ENCODE data around the gene MDN1.

MDN1 gene

GRCh38 chr6:89688328-89688727, 131.3 kb downstream of the MDN1 start:
- DNase-seq = no peak

DNA sequence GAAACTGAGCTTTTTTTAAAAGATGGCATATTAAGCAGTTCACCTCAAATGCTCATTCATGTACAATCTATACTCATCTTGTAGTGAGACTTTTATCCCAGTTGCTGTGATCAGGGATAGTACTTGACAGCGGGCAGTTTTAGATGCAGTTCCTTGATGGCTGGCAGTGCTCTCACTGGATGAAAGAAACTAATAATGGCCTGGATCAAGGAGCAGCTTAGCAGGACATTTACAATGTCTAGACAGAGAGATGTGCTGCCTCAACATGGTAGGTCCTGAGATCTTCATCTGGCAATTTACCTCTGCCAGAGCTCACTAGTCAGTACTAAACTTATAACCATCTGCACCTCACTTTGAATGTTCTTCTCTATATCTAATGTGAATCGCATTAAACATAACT, 134.3 kb downstream of the MDN1 start:
- no peak for DNase-seq

DNA sequence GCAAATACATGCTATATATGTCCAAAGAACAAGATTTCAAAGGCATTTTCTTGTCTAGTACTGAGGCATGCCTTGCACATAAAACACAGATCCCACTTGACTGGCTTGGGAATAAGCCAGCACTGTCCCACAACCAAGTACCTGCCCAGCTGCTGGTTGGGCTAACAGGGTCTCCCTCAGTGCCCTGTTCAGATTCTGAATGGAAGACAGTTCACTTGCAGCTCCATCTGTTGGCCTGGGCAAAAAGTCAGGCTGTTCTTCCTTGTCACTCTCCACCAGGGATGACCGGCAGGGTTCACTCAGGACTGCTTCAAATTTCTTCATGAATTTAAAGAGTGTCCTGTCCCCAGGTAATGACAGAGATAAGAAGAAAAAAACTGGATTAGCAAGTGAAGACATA, 136.6 kb downstream of the MDN1 start:
- DNase-seq = no peak

GRCh38 chr6:89681983-89682564, 137.5 kb downstream of the MDN1 start:
- no peak for DNase-seq

DNA sequence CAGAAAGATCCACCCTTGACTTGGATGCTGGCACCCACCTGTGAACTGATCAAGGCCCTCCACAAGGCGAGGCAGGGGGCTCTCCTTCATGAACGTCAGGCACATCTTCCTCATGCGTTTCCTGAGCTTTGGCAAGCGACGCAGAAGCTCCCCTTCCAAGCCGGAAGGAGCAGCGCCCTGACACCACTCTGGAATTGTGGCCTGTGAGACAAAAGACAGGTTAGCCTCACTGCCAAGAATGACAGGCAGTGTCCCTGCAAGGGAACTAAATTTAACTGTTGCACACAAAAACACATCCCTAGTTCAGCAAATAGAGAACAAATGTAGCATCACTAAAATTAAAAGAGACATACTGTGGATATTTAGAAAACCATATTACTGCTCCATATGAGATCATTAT, 139.0 kb downstream of the MDN1 start:
- DNase-seq = no peak

DNA sequence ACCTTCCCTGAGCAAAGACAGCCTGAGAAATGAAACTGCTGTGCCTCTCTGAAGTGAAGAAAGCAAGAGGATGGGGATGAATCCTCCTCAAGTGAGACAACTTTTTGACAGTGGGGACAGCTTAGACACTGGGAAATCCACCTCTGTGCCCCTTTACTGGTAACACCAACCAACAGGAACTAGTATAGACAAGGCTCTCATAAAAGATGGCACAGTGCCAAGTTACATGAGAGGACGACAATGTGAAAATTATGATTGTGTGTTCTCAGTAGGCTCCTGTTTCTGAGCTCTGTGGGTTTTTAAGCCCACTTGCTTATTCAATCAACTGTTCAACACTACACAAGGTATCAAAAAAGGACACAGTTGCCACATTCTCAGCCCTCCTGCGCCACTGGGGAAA, 139.4 kb downstream of the MDN1 start:
- peak; percentile 50 for DNase-seq

DNA sequence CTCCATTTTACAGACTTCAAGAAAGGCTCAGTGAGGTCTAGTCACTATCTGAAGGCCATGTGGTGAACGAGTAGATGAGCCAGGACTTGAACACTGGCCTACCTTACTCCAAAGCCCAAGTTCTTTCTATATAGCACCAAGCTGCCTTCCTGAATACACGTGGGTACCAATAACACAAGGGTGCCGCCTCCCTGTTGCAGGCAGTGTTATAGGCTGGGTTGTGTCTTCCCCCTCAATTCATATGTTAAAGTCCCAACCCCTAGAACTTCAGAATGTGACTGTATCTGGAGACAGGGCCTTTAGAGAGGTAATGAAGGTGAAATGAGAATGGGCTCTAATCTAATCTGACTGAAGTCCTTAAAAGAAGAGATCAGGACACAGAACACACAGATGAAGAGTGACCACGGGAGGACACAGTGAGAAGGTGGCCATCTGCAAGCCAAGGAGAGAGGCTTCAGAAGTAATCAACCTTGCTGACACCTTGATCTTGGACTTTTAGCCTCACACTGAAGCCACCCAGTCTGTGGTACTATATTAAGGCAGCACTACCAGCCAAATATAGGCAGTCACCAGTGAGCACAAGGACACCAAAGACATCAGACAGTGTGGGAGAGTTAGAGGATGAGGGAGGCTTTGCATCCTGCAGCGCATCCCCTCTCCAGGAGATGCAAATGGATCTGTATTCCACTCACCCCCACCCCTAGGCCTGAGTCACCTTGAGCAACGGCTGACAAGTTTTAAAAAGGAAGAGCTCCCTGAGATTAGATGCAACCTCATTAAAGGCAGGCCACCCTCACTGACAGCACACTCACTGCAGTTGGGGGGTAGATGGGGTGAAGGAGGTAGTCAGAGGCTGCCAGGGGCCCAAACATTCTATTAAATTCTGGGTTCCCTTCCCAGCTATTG, 140.1 kb downstream of the MDN1 start:
- DNase-seq = no peak

DNA sequence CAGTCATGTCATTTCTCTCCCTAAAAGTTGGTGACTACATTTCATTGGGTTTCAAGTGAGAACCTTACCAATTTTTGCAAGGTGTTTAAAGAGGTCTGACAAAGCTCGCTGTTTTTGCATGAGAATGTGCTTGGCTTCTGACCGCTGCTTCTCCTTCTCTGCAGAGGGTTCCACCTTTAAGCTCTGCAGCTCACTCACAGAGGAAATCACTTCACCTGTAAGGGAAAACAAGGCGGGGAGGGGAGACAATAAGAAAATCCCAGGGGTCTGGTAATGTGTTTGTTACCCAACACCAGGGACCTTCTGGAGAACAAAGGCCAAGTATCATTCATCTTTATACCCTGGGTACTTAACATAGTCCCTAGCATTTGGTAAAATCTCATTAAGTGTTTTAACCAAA, 141.1 kb downstream of the MDN1 start:
- no peak for DNase-seq

DNA sequence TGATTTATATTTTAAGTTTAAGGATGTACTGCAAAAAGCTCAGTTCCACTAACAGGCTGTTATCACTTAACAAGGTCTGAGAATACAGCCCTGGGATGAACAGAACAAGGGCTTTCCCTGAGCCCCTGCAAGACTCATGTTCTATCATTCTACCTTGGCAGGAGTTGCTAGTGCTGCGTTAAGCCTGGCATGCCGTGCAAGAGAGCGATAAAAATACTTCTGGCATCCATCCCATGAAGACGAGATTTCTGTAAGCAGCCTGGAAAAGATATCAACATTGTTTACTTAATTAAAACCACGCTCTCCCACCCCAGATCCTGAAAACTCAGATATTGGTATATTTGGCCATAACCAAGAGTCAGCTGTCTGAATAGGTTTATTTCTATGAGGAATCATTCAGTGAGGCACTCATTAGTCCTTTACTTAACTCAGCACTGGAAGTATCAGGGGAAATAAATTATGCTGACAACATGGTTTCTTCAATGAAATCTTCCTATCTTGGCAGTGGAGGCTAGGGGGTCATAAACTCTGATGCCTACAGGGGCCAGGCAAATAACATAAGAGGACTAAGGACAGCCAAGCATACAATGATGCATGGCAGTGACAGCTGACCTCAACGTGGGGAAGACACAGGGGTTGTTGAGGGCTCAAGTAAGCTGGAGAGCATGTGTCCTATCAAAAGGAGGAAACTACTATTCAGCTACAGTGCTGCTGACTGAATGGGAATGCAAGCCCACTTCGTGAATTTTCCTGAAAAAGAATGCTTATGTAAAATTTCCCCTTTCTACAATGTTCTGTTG, 143.4 kb downstream of the MDN1 start:
- DNase-seq = peak; percentile 5

DNA sequence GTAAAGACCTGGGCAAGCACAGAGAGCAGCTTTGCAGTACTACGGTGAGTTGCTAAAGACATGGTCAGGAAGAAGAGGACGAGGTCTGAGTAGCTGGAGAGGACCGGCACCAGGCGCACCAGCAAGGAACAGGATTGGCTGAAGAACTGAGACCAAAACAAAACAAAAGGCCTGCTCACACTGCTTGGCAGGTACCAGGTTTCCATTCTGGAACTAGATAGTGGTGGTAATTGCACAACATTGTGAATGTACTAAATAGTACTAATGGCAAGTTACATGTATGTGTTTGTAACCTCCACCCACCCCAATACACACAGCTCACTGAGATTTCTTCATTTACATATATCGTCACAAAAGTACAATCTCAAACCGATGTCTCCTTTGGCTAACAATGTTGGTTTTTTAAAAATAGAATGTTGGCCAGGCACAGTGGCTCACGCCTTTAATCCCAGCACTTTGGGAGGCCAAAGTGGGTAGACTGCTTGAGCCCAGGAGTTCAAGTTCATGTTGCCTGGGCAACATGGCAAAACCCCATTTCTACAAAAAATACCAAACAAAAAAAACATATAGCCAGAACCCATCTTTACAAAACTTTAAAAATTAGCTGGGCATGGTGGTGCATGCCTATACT, 148.5 kb downstream of the MDN1 start:
- DNase-seq = no peak

DNA sequence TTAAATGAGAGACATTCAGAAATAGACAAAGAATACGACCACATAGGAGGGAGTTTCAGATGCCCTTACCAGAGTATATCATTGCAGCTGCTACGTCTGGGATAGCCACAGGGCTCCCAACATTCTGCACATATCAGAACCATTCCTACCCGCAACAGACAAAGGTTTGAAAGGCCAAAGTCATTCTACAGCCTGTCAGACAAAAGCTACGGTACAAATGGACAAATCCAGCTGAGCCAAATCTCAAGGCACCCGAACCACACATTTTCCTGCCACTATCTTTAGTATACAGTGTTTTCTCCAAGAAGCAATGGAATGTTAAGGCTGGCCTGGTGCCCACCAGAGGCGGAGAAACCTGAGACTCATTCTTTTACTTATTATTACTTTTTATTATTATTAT, 150.6 kb downstream of the MDN1 start:
- DNase-seq = no peak

DNA sequence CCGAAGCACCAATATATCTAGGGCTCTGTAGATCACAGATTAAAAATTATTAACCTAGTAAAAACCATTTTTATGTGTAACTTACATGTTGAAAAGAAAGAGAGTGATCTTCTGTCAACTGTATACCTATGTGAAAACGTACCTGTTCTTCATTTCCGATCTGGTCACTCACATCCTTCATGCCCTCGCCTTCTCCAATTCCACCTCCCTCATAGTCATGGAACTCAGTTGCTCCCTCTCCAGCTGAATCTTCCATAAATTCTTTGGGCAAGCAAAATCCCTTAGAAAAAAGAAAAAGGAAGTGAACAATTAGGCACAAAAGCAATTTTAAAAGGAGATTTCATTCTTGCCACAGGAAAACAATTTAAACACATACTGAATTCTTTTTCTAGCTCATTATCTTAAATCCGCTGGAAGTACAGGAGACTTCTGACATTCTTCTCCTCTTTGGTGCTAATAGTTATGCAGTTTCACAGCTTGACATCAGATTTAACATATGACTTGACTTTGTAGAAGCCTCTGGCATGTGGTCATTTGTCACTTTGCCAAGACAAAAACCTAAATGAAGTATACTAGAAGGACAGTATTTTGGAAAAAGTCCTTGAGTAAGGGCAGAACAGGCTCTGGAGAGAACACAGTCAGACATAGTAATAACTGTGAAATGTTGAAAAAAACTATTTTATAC, 151.6 kb downstream of the MDN1 start:
- DNase-seq = no peak

DNA sequence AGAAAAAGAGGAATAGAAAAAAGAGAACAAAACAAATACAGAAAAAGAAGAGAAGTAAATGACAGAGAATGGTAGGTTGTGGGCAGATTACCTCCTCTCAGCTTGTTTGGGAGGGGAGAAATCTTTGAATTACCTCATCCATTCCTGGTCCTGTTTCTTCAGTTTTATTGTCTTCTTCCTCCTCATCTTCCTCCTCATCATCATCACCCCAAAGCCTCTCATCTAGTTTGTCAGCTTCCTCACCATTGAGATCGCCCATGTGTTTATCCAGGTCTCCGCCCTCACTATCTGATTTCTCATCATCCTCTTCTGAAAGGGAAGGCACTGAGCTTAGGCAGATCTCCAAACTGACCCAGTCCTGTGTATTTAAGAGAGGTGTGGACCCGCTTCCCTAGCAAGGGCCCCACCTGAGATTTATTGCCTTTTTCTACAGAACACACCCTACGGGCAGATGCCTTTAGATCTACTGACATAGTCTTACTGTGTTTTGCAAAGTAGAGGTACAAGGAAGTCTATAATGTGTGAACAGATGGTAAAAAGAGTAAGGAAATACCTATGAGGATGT, 156.9 kb downstream of the MDN1 start:
- no peak for DNase-seq

DNA sequence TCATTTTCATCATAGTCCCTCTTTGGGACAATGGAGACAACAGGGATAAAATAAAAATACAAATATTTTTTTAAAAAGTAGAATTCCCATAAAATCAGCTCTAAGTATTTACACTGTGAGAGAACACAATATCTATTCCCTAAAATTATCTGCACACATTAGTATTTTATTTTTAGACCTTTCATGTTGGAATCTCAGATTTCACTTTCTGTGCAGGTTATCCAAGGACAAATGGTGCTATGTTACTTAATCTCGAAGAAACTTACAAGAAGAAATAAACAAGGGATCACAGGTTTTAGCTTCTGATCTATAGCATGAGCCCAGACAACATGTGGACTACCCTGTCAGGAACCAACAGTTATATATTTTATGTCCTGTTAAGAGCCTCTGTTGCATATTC, 158.0 kb downstream of the MDN1 start:
- no peak for DNase-seq

GRCh38 chr6:89660981-89661380, 158.6 kb downstream of the MDN1 start:
- DNase-seq = no peak

- no peak for DNase-seq
Measured at GRCh38 chr6:89657445-89658158, 162.0 kb downstream of the MDN1 start.

DNA sequence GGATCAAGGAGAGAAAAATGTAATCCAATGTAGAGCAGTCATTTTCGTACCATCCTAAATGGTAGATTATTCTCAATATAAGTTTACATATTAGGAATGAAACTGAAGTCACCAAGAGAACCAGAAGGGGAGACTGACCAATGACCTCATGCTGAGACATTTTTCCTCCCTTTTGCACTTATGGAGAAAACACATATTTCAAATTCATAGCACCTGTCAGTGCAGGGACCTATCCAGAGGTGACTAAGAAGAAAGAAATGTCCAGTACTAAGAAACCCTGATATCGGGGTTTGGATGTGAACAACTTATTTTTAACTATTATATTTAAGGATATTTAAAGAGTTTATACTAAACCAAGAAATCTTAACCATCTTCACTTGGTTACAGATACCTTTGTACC, 164.5 kb downstream of the MDN1 start:
- DNase-seq = no peak

GRCh38 chr6:89650579-89650978, 169.0 kb downstream of the MDN1 start:
- DNase-seq = no peak

GRCh38 chr6:89649682-89650081, 169.9 kb downstream of the MDN1 start:
- no peak for DNase-seq

GRCh38 chr6:89644864-89645263, 174.7 kb downstream of the MDN1 start:
- no peak for DNase-seq

- no peak for DNase-seq
Measured at GRCh38 chr6:89643406-89643805, 176.2 kb downstream of the MDN1 start.

DNA sequence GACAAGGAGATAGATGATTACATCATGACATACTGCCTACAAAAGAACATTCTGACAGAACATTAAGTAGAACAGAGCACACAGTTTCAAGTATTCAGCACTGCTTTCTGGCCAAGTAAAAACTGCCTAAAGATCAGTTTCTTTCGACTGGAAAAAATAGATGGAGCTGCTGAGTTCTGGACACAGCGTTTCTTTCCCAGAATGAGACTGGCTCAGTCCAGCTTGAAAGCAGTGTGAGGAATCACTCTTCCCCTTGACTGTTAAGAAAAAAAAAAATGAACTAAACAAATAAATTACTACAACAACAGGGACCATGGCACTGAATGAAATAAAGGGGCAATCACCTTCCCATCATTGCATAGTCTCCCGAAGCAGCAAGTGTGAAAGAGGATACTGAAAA, 176.6 kb downstream of the MDN1 start:
- no peak for DNase-seq
